ENCODE measurements around the gene MDGA2.

DNA sequence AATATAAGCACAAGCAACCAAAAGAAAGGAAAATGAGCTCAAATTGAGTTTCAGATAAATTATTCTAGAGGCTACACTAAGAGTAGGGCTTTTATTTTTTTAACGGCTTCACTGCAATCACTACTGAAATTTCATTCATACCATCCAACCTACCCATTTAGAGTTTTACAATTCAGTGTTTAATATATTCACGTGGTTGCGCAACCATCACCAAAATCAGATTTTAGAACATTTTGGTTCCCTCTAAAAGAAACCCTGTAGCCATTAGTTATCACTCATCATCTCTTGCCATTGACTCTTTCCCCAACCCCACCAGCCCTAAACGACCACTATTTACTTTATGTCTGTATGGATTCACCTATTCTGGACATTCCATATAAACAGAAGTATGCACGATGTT is 401.5 kb downstream of the MDGA2 start:
- TF ChIP-seq, protein P1, sequence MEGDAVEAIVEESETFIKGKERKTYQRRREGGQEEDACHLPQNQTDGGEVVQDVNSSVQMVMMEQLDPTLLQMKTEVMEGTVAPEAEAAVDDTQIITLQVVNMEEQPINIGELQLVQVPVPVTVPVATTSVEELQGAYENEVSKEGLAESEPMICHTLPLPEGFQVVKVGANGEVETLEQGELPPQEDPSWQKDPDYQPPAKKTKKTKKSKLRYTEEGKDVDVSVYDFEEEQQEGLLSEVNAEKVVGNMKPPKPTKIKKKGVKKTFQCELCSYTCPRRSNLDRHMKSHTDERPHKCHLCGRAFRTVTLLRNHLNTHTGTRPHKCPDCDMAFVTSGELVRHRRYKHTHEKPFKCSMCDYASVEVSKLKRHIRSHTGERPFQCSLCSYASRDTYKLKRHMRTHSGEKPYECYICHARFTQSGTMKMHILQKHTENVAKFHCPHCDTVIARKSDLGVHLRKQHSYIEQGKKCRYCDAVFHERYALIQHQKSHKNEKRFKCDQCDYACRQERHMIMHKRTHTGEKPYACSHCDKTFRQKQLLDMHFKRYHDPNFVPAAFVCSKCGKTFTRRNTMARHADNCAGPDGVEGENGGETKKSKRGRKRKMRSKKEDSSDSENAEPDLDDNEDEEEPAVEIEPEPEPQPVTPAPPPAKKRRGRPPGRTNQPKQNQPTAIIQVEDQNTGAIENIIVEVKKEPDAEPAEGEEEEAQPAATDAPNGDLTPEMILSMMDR (IDR thresholded peaks at IDR 0.05): no peak
- no peak for TF ChIP-seq POLR2A (IDR thresholded peaks at IDR 0.05)

All from heart left ventricle (tissue), 13 donors.